Endodermal cell (in vitro differentiated cells): ENCODE data around the gene HAND1. TPM values are rescaled to one million over a fixed set of nuclear protein-coding genes. Genes with fewer than 3 reads are reported as not detected.

Source experiments
- DNase-seq: peaks from one replicate; pipeline ENCODE4 v3.0.0-alpha.2; 2017
- H3K27ac ChIP-seq: 2 replicates; pipeline ENCODE4 v1.5.1; 2013; ENCODE audit warnings: mild to moderate bottlenecking, low read depth, low read length, moderate library complexity
- H3K27me3 ChIP-seq: 2 replicates; pipeline ENCODE4 v1.6.1; 2013; ENCODE audit warnings: mild to moderate bottlenecking, low read length, moderate library complexity; ENCODE audit not compliant: insufficient read depth, control insufficient read depth, poor library complexity, severe bottlenecking
- H3K36me3 ChIP-seq: 2 replicates; pipeline ENCODE4 v1.7.0; 2013; ENCODE audit warnings: mild to moderate bottlenecking, low read length, moderate library complexity; ENCODE audit not compliant: control insufficient read depth, insufficient read depth
- H3K4me1 ChIP-seq: one replicate; pipeline ENCODE4 v1.7.0; 2013; ENCODE audit warnings: low read length; ENCODE audit not compliant: control insufficient read depth, insufficient read depth
- H3K4me3 ChIP-seq: 2 replicates; pipeline ENCODE4 v1.5.1; 2013; ENCODE audit warnings: mild to moderate bottlenecking, low read length, moderate library complexity
- H3K9ac ChIP-seq: 2 replicates; pipeline ENCODE4 v1.6.1; 2013; ENCODE audit warnings: mild to moderate bottlenecking, low read length, moderate library complexity; ENCODE audit not compliant: poor library complexity, severe bottlenecking; ENCODE audit errors: extremely low read depth
- H3K9me3 ChIP-seq: 2 replicates; pipeline ENCODE4 v1.6.1; 2013; ENCODE audit warnings: mild to moderate bottlenecking, low read length, moderate library complexity; ENCODE audit not compliant: control insufficient read depth
- H3K27ac Mint-ChIP-seq: 2 replicates; pipeline ENCODE4 v1.8.0; 2020; ENCODE audit warnings: mixed read lengths
- H3K27me3 Mint-ChIP-seq: 2 replicates; pipeline ENCODE4 v1.8.0; 2021; ENCODE audit warnings: mild to moderate bottlenecking, mixed read lengths; ENCODE audit not compliant: insufficient read depth
- H3K36me3 Mint-ChIP-seq: 2 replicates; pipeline ENCODE4 v1.8.0; 2020; ENCODE audit warnings: low read depth, mixed read lengths
- H3K4me1 Mint-ChIP-seq: 2 replicates; pipeline ENCODE4 v1.8.0; 2020; ENCODE audit warnings: mixed read lengths
- H3K4me3 Mint-ChIP-seq: 2 replicates; pipeline ENCODE4 v1.8.0; 2020; ENCODE audit warnings: mild to moderate bottlenecking, moderate library complexity, mixed read lengths
- H3K9me3 Mint-ChIP-seq: 2 replicates; pipeline ENCODE4 v1.8.0; 2020; ENCODE audit warnings: mild to moderate bottlenecking, mixed read lengths
- WGBS, 2 experiments: methylation state at CpG; one replicate each; pipeline versions ENCODE4 v1.1.5 to v1.1.7; 2013; ENCODE audit warnings: missing lambda C conversion rate in 2 of 2, mixed read lengths in 1 of 2; ENCODE audit not compliant: insufficient coverage in 1 of 2, insufficient read length in 1 of 2; 5-methylcytosine and 5-hydroxymethylcytosine counted together
- long read RNA-seq, 4 experiments: library from polyadenylated mRNA in 2 of 4; library from RNA in 1 of 4; library from capped mRNA in 1 of 4; stranded (forward) in 3 of 4; unstranded in 1 of 4; transcript quantifications; one replicate each; pipeline ENCODE4 v2.0.0, GENCODE V29; 2020 to 2021; ENCODE audit warnings: inconsistent platforms in 1 of 4
- polyA plus RNA-seq, 2 experiments: library from polyadenylated mRNA; stranded (reverse); fragments of 50-300 nt; gene quantifications; one replicate each; pipeline ENCODE4 v1.2.3, GENCODE V29; 2013
- total RNA-seq, 2 donors: library from RNA; stranded (reverse); fragmentation: NEBNext Ultra II Directional in 1 of 2; extraction: Animal tissue kit (Norgen Biotek cat#: 25700) in 1 of 2; gene quantifications; 2 replicates in 1 of 2; 3 replicates in 1 of 2; pipeline ENCODE4 v1.2.1, GENCODE V29; 2021
- TF ChIP-seq, protein P1 (sequence below): fragments of 200-600 bp; sonication (generic); conservative IDR thresholded peaks from 2 replicates; pipeline ENCODE4 v1.5.0; 2021; ENCODE audit warnings: antibody characterized with exemption, mild to moderate bottlenecking

HAND1 gene
- total RNA-seq: not detected
- polyA plus RNA-seq (2013, experiment 1 of 2): 4.8 TPM
- polyA plus RNA-seq (2013, experiment 2 of 2): 3.4 TPM
- long read RNA-seq, experiment 1: 0 reads
- long read RNA-seq, experiment 2: 0 reads
- long read RNA-seq, experiment 3: 0 reads
- long read RNA-seq, experiment 4: 0 reads

DNA sequence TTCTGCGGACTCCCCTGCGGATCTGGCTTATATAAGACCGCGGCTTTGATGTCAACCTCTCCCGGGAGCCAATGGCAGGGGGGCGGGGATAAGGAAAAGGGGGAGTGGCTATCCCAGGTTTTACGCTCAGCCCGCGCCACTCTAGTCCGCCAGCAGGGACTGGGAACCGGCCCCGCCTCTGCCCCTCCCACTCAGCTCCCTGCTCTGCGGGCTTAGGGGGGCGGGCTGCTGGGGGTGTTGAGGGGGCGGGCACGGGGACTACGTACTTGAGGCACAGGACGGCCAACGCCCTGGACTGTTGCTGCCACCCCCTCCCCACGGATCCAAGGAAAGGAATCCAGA, at the start of gene HAND1:
Gene HAND1, minus strand, starts transcription at position 4 of the 342 bp plus-strand sequence. CDS start 219 bp downstream, outside the sequence.
- H3K27ac Mint-ChIP-seq: no peak within 1 kb of the TSS
- peak within 1 kb of the TSS; percentile 76 for H3K4me3 ChIP-seq
- H3K9me3 ChIP-seq: no peaks in the 10 kb centered on the region
- TF ChIP-seq, protein P1, sequence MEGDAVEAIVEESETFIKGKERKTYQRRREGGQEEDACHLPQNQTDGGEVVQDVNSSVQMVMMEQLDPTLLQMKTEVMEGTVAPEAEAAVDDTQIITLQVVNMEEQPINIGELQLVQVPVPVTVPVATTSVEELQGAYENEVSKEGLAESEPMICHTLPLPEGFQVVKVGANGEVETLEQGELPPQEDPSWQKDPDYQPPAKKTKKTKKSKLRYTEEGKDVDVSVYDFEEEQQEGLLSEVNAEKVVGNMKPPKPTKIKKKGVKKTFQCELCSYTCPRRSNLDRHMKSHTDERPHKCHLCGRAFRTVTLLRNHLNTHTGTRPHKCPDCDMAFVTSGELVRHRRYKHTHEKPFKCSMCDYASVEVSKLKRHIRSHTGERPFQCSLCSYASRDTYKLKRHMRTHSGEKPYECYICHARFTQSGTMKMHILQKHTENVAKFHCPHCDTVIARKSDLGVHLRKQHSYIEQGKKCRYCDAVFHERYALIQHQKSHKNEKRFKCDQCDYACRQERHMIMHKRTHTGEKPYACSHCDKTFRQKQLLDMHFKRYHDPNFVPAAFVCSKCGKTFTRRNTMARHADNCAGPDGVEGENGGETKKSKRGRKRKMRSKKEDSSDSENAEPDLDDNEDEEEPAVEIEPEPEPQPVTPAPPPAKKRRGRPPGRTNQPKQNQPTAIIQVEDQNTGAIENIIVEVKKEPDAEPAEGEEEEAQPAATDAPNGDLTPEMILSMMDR: peak; percentile 36
- no peaks in the 10 kb centered on the region for H3K36me3 ChIP-seq
- H3K9ac ChIP-seq: no peak within 1 kb of the TSS
- WGBS, 2 experiments: 0% methylated on average over 3 to 20 of the region's 20 CpGs
- DNase-seq: peak; percentile 96
- no peaks in the 10 kb centered on the region for H3K36me3 Mint-ChIP-seq
- H3K4me3 Mint-ChIP-seq: peak within 1 kb of the TSS; percentile 40
- peaks cover 100% of the 10 kb centered on the region for H3K27me3 ChIP-seq
- H3K4me1 Mint-ChIP-seq: peaks cover 51% of the 10 kb centered on the region
- no peaks in the 10 kb centered on the region for H3K9me3 Mint-ChIP-seq
- peaks cover 4% of the 10 kb centered on the region for H3K4me1 ChIP-seq
- peaks cover 100% of the 10 kb centered on the region for H3K27me3 Mint-ChIP-seq
- H3K27ac ChIP-seq: no peak within 1 kb of the TSS

DNA sequence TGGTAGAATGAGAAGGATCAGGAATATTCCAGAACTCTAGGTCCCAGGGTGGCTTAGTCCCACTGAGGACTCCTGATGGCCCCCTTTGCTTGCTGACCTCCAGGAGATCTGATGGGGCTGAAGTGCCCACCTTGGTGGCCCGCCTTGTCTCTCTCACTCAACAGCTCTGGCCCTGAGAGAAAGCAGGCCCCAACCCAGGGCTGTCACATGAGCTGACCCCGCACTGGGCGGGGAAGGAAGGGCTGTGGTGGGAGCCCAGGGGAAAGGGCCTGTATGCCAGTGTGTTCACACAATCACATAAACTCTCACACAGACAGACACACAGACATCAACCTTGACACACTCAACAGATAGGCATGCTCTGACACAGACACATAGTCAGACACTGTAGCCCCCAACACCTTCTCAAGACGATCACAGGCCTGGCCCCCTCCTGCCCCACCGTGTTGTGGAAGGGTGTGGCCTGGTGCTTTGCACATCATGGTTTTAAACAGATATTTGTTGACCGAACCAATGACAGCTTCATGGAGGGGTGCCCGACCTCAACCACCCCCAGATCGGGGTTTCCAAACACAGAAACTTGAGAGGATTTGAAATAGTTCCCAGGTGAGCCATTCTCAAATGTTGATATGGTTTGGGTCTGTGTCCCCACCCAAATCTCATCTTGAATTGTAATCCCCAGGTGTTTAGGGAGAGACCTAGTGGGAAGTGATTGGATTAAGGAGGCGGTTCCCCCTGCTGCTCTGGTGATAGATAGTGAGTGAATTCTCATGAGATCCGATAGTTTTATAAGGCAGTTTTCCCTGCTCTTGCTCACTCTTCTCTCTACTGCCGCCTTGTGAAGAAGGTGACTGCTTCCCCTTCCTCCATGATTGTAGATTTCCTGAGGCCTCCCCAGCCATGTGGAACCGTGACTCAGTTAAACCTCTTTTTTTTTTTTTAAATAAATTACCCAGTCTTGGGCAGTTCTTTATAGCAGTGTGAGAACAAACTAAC, 48.5 kb upstream of the HAND1 start:
- no peaks in the 10 kb centered on the region for H3K36me3 Mint-ChIP-seq
- Histone ChIP-seq H3K4me1 (peaks cover 34% of the 10 kb centered on the region), H3K36me3 (no peaks in the 10 kb centered on the region), H3K4me3 (no peak overlapping the region), H3K9ac (no peak overlapping the region), H3K9me3 (no peaks in the 10 kb centered on the region), H3K27ac (no peak overlapping the region), H3K27me3 (no peaks in the 10 kb centered on the region)
- peaks cover 45% of the 10 kb centered on the region for H3K4me1 Mint-ChIP-seq
- H3K9me3 Mint-ChIP-seq: no peaks in the 10 kb centered on the region
- TF ChIP-seq, protein P1: peak; percentile 55
- H3K27ac Mint-ChIP-seq: peak overlapping the region; percentile 87
- peaks cover 5% of the 10 kb centered on the region for H3K27me3 Mint-ChIP-seq
- WGBS, 2 experiments: 69 to 82% methylated on average over 6 to 12 of the region's 12 CpGs
- no peak for DNase-seq
- H3K4me3 Mint-ChIP-seq: no peak overlapping the region

DNA sequence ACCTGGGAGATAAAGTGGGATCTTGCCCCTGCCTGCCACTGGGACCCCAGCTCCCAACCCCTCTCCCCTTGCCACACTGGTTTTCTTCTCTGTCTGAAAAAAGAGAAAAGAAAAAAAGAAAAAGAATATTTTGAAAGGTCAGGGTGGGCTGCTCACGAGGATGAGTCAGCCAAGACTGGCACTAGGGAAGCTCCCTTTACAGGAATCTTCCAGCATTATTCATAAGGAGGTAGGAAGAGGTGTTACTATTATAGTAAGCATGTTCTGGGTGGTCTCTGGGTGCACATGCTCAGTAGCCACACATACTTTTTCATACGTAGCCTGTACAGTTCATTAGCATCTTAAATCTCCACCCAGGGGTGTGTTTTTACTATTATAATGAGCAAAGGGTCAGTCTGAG, 46.8 kb upstream of the HAND1 start:
- Mint-ChIP-seq H3K4me1 (peaks cover 51% of the 10 kb centered on the region), H3K27ac (no peak overlapping the region), H3K9me3 (no peaks in the 10 kb centered on the region), H3K27me3 (no peaks in the 10 kb centered on the region), H3K36me3 (no peaks in the 10 kb centered on the region), H3K4me3 (no peak overlapping the region)
- no peaks in the 10 kb centered on the region for H3K36me3 ChIP-seq
- H3K4me1 ChIP-seq: peaks cover 38% of the 10 kb centered on the region
- WGBS, 2 experiments: 91 to 100% methylated on average over 1 to 2 of the region's 2 CpGs
- H3K4me3 ChIP-seq: no peak overlapping the region
- H3K27me3 ChIP-seq: no peaks in the 10 kb centered on the region
- no peak overlapping the region for H3K9ac ChIP-seq
- TF ChIP-seq, protein P1: no peak
- no peaks in the 10 kb centered on the region for H3K9me3 ChIP-seq
- peak; percentile 29 for DNase-seq
- H3K27ac ChIP-seq: no peak overlapping the region
